HEK293 (cell line): ENCODE data around the gene PIP4K2A.

ENCODE experiments used
- CTCF ChIA-PET: fragments of 350-600 bp; formaldehyde crosslinking; extraction: SDS; loops from one replicate; lab custom pipeline; 2021; ENCODE audit warnings: antibody characterized with exemption; lab: Yijun Ruan, JAX
- POLR2A ChIA-PET: fragments of 300-600 bp; formaldehyde crosslinking; extraction: SDS; loops from one replicate; lab custom pipeline; 2020; ENCODE audit warnings: antibody characterized with exemption, inconsistent platforms; lab: Yijun Ruan, JAX
- H3K27ac ChIP-seq: fragments of 200-500 bp; sonication (Bioruptor generic); 2 replicates; pipeline ENCODE4 v1.5.1; 2014; ENCODE audit warnings: low read depth, low read length, control low read depth, inconsistent platforms; ENCODE audit errors: extremely low read depth
- H3K36me3 ChIP-seq, 2 experiments: fragments of 200-500 bp in 1 of 2; sonication (Bioruptor generic) in 1 of 2; 1 replicate in 1 of 2; 2 replicates in 1 of 2; pipeline ENCODE4 v1.5.1; 2014 to 2017; ENCODE audit warnings: inconsistent platforms in 2 of 2, low read length in 2 of 2; ENCODE audit not compliant: control insufficient read depth in 2 of 2, insufficient read depth in 1 of 2
- H3K4me1 ChIP-seq: fragments of 200-500 bp; sonication (Bioruptor generic); 2 replicates; pipeline ENCODE4 v1.5.1; 2014; ENCODE audit warnings: mild to moderate bottlenecking, low read length, inconsistent platforms; ENCODE audit not compliant: control insufficient read depth, insufficient read depth
- H3K4me3 ChIP-seq: 2 replicates; pipeline ENCODE4 v1.5.1; 2011; ENCODE audit warnings: low read depth, mild to moderate bottlenecking, control low read depth, low read length, moderate library complexity
- H3K9me3 ChIP-seq: fragments of 200-500 bp; sonication (Bioruptor generic); 2 replicates; pipeline ENCODE4 v1.5.1; 2014; ENCODE audit warnings: low read depth, low read length, inconsistent platforms; ENCODE audit not compliant: control insufficient read depth, insufficient read depth
- GFI1B ChIP-seq: fragments of 450-650 bp; formaldehyde crosslinking; IDR thresholded peaks from 2 replicates; pipeline ENCODE4 v1.5.1; 2016; ENCODE audit warnings: missing biosample characterization, missing genetic modification characterization
- KLF1 ChIP-seq: fragments of 450-650 bp; formaldehyde crosslinking; IDR thresholded peaks from 2 replicates; pipeline ENCODE4 v1.5.1; 2016; ENCODE audit warnings: missing biosample characterization, missing genetic modification characterization
- SP2 ChIP-seq: fragments of 450-650 bp; formaldehyde crosslinking; IDR thresholded peaks from 2 replicates; pipeline ENCODE4 v1.5.1; 2016; ENCODE audit warnings: missing biosample characterization, missing genetic modification characterization
- ZBTB21 ChIP-seq: fragments of 450-650 bp; formaldehyde crosslinking; IDR thresholded peaks from 2 replicates; pipeline ENCODE4 v1.5.1; 2017; ENCODE audit warnings: missing biosample characterization, missing genetic modification characterization
- ZFP3 ChIP-seq: fragments of 450-650 bp; formaldehyde crosslinking; IDR thresholded peaks from 2 replicates; pipeline ENCODE4 v1.5.1; 2016; ENCODE audit warnings: low read depth, missing biosample characterization, missing genetic modification characterization
- ZNF114 ChIP-seq: fragments of 450-650 bp; formaldehyde crosslinking; IDR thresholded peaks from 2 replicates; pipeline ENCODE4 v1.5.0; 2017; ENCODE audit warnings: missing biosample characterization, missing genetic modification characterization
- ZNF155 ChIP-seq: fragments of 450-650 bp; formaldehyde crosslinking; IDR thresholded peaks from 2 replicates; pipeline ENCODE4 v1.5.1; 2016; ENCODE audit warnings: missing biosample characterization, missing genetic modification characterization
- ZNF302 ChIP-seq: fragments of 450-650 bp; formaldehyde crosslinking; IDR thresholded peaks from 2 replicates; pipeline ENCODE4 v1.5.1; 2016; ENCODE audit warnings: missing biosample characterization, missing genetic modification characterization, low read depth
- ZNF341 ChIP-seq: fragments of 450-650 bp; formaldehyde crosslinking; IDR thresholded peaks from 2 replicates; pipeline ENCODE4; 2016; ENCODE audit warnings: low read depth, missing biosample characterization, missing genetic modification characterization
- ZNF394 ChIP-seq: fragments of 450-650 bp; formaldehyde crosslinking; IDR thresholded peaks from 2 replicates; pipeline ENCODE4 v1.5.1; 2016; ENCODE audit warnings: missing biosample characterization, missing genetic modification characterization, mild to moderate bottlenecking, moderate library complexity, borderline replicate concordance
- ZNF560 ChIP-seq: fragments of 450-650 bp; formaldehyde crosslinking; IDR thresholded peaks from 2 replicates; pipeline ENCODE4 v1.5.1; 2017; ENCODE audit warnings: missing biosample characterization, missing genetic modification characterization, borderline replicate concordance
- ZNF571 ChIP-seq: fragments of 450-650 bp; formaldehyde crosslinking; IDR thresholded peaks from 2 replicates; pipeline ENCODE4 v1.5.0; 2017; ENCODE audit warnings: missing biosample characterization, missing genetic modification characterization
- ZNF624 ChIP-seq: fragments of 450-650 bp; formaldehyde crosslinking; IDR thresholded peaks from 2 replicates; pipeline ENCODE4 v1.5.1; 2017; ENCODE audit warnings: missing biosample characterization, missing genetic modification characterization
- ZNF626 ChIP-seq: fragments of 450-650 bp; sonication (Bioruptor Pico); formaldehyde crosslinking; IDR thresholded peaks from 2 replicates; pipeline ENCODE4 v1.5.1; 2018; ENCODE audit warnings: missing biosample characterization, missing genetic modification characterization, inconsistent platforms
- ZNF664 ChIP-seq: fragments of 450-650 bp; formaldehyde crosslinking; IDR thresholded peaks from 2 replicates; pipeline ENCODE4 v1.5.1; 2016; ENCODE audit warnings: missing biosample characterization, missing genetic modification characterization
- ZNF747 ChIP-seq: fragments of 450-650 bp; formaldehyde crosslinking; IDR thresholded peaks from 2 replicates; pipeline ENCODE4 v1.5.1; 2016; ENCODE audit warnings: missing biosample characterization, missing genetic modification characterization
- ZNF768 ChIP-seq: fragments of 450-650 bp; formaldehyde crosslinking; IDR thresholded peaks from 2 replicates; pipeline ENCODE4 v1.5.1; 2018; ENCODE audit warnings: missing biosample characterization, mild to moderate bottlenecking, missing genetic modification characterization
- ZNF830 ChIP-seq: fragments of 450-650 bp; IDR thresholded peaks from 2 replicates; pipeline ENCODE4 v1.5.0; 2018; ENCODE audit warnings: missing biosample characterization, missing genetic modification characterization, low read depth, mild to moderate bottlenecking, moderate library complexity
- ZNF837 ChIP-seq: fragments of 450-650 bp; formaldehyde crosslinking; IDR thresholded peaks from 2 replicates; pipeline ENCODE4 v1.5.1; 2016; ENCODE audit warnings: missing biosample characterization, missing genetic modification characterization
- TF ChIP-seq, protein P1 (sequence below): fragments of 450-650 bp; formaldehyde crosslinking; conservative IDR thresholded peaks from 2 replicates; pipeline ENCODE4 v1.5.1; 2016; ENCODE audit warnings: low read depth, missing biosample characterization, missing genetic modification characterization
- TF ChIP-seq, protein P2 (sequence below): fragments of 450-650 bp; formaldehyde crosslinking; IDR thresholded peaks from 2 replicates; pipeline ENCODE4; 2016; ENCODE audit warnings: missing biosample characterization, missing genetic modification characterization
- TF ChIP-seq, protein P3 (sequence below): fragments of 450-650 bp; formaldehyde crosslinking; IDR thresholded peaks from 2 replicates; pipeline ENCODE4 v1.5.1; 2016; ENCODE audit warnings: missing biosample characterization, missing genetic modification characterization

Gene PIP4K2A

GRCh38 chr10:22489467-22489866 lies 224.9 kb downstream of the PIP4K2A start:
- H3K4me3 ChIP-seq: no peak overlapping the region
- no peak overlapping the region for H3K27ac ChIP-seq
- H3K9me3 ChIP-seq: no peaks in the 10 kb centered on the region
- ChIA-PET CTCF (no interaction called here), POLR2A (no interaction called here)
- TF ChIP-seq ZNF768 (tag by site-specific recombination): no peak
- TF ChIP-seq, protein P1, sequence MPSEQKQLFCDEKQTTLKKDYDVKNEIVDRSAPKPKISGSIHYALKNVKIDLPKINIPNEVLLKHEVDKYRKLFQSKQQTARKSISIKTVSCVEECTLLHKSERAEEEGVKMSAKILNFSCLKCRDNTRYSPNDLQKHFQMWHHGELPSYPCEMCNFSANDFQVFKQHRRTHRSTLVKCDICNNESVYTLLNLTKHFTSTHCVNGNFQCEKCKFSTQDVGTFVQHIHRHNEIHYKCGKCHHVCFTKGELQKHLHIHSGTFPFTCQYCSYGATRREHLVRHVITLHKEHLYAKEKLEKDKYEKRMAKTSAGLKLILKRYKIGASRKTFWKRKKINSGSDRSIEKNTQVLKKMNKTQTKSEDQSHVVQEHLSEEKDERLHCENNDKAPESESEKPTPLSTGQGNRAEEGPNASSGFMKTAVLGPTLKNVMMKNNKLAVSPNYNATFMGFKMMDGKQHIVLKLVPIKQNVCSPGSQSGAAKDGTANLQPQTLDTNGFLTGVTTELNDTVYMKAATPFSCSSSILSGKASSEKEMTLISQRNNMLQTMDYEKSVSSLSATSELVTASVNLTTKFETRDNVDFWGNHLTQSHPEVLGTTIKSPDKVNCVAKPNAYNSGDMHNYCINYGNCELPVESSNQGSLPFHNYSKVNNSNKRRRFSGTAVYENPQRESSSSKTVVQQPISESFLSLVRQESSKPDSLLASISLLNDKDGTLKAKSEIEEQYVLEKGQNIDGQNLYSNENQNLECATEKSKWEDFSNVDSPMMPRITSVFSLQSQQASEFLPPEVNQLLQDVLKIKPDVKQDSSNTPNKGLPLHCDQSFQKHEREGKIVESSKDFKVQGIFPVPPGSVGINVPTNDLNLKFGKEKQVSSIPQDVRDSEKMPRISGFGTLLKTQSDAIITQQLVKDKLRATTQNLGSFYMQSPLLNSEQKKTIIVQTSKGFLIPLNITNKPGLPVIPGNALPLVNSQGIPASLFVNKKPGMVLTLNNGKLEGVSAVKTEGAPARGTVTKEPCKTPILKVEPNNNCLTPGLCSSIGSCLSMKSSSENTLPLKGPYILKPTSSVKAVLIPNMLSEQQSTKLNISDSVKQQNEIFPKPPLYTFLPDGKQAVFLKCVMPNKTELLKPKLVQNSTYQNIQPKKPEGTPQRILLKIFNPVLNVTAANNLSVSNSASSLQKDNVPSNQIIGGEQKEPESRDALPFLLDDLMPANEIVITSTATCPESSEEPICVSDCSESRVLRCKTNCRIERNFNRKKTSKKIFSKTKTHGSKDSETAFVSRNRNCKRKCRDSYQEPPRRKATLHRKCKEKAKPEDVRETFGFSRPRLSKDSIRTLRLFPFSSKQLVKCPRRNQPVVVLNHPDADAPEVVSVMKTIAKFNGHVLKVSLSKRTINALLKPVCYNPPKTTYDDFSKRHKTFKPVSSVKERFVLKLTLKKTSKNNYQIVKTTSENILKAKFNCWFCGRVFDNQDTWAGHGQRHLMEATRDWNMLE (tag by site-specific recombination): no peak
- no peak for TF ChIP-seq ZNF837
- TF ChIP-seq KLF1: no peak
- TF ChIP-seq ZNF747: no peak
- no peak for TF ChIP-seq ZNF626 (tag by site-specific recombination)
- TF ChIP-seq ZNF341: no peak
- no peak for TF ChIP-seq ZBTB21
- H3K36me3 ChIP-seq: no peaks in the 10 kb centered on the region
- no peaks in the 10 kb centered on the region for H3K4me1 ChIP-seq

GRCh38 chr10:22486431-22486830 lies 227.9 kb downstream of the PIP4K2A start:
- ChIA-PET CTCF (no interaction called here), POLR2A (no interaction called here)
- no peaks in the 10 kb centered on the region for H3K9me3 ChIP-seq
- peaks cover 7% of the 10 kb centered on the region; the same call in 1 of the 2 replicates for H3K4me1 ChIP-seq
- no peak for TF ChIP-seq ZNF394 (tag by site-specific recombination)
- TF ChIP-seq GFI1B: no peak
- no peak for TF ChIP-seq SP2 (tag by site-specific recombination)
- no peak for TF ChIP-seq ZNF155 (tag by site-specific recombination)
- no peak for TF ChIP-seq ZNF114 (tag by site-specific recombination)
- TF ChIP-seq, protein P2, sequence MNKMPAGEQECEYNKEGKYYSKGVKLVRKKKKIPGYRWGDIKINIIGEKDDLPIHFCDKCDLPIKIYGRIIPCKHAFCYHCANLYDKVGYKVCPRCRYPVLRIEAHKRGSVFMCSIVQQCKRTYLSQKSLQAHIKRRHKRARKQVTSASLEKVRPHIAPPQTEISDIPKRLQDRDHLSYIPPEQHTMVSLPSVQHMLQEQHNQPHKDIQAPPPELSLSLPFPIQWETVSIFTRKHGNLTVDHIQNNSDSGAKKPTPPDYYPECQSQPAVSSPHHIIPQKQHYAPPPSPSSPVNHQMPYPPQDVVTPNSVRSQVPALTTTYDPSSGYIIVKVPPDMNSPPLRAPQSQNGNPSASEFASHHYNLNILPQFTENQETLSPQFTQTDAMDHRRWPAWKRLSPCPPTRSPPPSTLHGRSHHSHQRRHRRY: no peak
- no peak for TF ChIP-seq ZNF571 (tag by site-specific recombination)
- TF ChIP-seq, protein P3, sequence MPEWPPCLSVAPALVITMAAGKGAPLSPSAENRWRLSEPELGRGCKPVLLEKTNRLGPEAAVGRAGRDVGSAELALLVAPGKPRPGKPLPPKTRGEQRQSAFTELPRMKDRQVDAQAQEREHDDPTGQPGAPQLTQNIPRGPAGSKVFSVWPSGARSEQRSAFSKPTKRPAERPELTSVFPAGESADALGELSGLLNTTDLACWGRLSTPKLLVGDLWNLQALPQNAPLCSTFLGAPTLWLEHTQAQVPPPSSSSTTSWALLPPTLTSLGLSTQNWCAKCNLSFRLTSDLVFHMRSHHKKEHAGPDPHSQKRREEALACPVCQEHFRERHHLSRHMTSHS (tag by site-specific recombination): no peak
- no peak for TF ChIP-seq ZNF624 (tag by site-specific recombination)
- no peak for TF ChIP-seq ZNF560 (tag by site-specific recombination)
- no peak for TF ChIP-seq ZNF830 (tag by site-specific recombination)
- TF ChIP-seq ZFP3: no peak
- no peak for TF ChIP-seq ZNF302 (tag by site-specific recombination)
- no peak for TF ChIP-seq ZNF664 (tag by site-specific recombination)
- no peaks in the 10 kb centered on the region for H3K36me3 ChIP-seq
- H3K27ac ChIP-seq: no peak overlapping the region
- no peak overlapping the region for H3K4me3 ChIP-seq
